Kidney (tissue), 14 donors: ENCODE results near the gene ERCC4. TPM values are rescaled to one million over a fixed set of nuclear protein-coding genes. Genes with fewer than 3 reads are reported as not detected.

Source experiments
- DNase-seq, 5 donors: peaks; one replicate each; pipeline ENCODE4 v3.0.0-alpha.2; 2013 to 2020
- FAIRE-seq: peaks from 2 replicates; lab custom pipeline; 2012; peaks lifted over from hg19 to GRCh38; lab: Jason Lieb, UNC
- H3K27ac ChIP-seq, 2 donors: one replicate each; pipeline ENCODE4 v1.7.0; 2013; ENCODE audit warnings: low read depth in 2 of 2, low read length in 2 of 2, inconsistent platforms in 1 of 2
- H3K27me3 ChIP-seq: one replicate; pipeline ENCODE4 v1.7.1; 2013; ENCODE audit warnings: low read length, inconsistent platforms; ENCODE audit not compliant: control insufficient read depth, insufficient read depth
- H3K36me3 ChIP-seq, 3 donors: one replicate each; pipeline versions ENCODE4 v1.7.0 to v1.7.1; 2013; ENCODE audit warnings: low read length in 3 of 3, control low read depth in 1 of 3, inconsistent platforms in 1 of 3; ENCODE audit not compliant: insufficient read depth in 3 of 3, control insufficient read depth in 2 of 3
- H3K4me1 ChIP-seq, 3 donors: one replicate each; pipeline versions ENCODE4 v1.7.0 to v1.7.1; 2013; ENCODE audit warnings: low read length in 3 of 3, inconsistent platforms in 1 of 3, low read depth in 1 of 3; ENCODE audit not compliant: control insufficient read depth in 2 of 3, insufficient read depth in 2 of 3
- H3K4me3 ChIP-seq, 3 donors: one replicate each; pipeline versions ENCODE4 v1.7.0 to v1.8.1; 2013; ENCODE audit warnings: low read length in 3 of 3, control low read depth in 1 of 3, inconsistent platforms in 1 of 3
- H3K9ac ChIP-seq, 3 donors: one replicate each; pipeline versions ENCODE4 v1.7.0 to v1.7.1; 2013; ENCODE audit warnings: low read length in 3 of 3, control low read depth in 1 of 3, inconsistent platforms in 1 of 3
- H3K9me3 ChIP-seq, 3 donors: one replicate each; pipeline versions ENCODE4 v1.7.0 to v1.7.1; 2013; ENCODE audit warnings: low read length in 3 of 3, control low read depth in 1 of 3, inconsistent platforms in 1 of 3; ENCODE audit not compliant: control insufficient read depth in 2 of 3, insufficient read depth in 1 of 3
- intact Hi-C: fragments of 100-400 bp; cut with DNase I; formaldehyde crosslinking; loops from one replicate; pipeline ENCODE4 v1.11.1; 2022
- polyA plus RNA-seq: library from polyadenylated mRNA; stranded (reverse); fragments of 350-450 nt; fragmentation: Illumina TruSeq; extraction: RNeasy Lipid Tissue Mini Kit (QIAGEN cat#74804); gene quantifications from one replicate; pipeline ENCODE4 v1.2.3, GENCODE V29; 2014; ENCODE audit warnings: low read depth, low replicate concordance; ENCODE audit not compliant: insufficient read depth
- total RNA-seq: library from RNA; stranded (reverse); fragmentation: NEBNext Ultra II Directional; extraction: Animal tissue kit (Norgen Biotek cat#: 25700); gene quantifications from one replicate; pipeline ENCODE4 v1.2.1, GENCODE V29; 2021
- TF ChIP-seq, protein P1 (sequence below): IDR thresholded peaks from 3 replicates; pipeline ENCODE4 v1.5.1; 2012; ENCODE audit warnings: mild to moderate bottlenecking, moderate library complexity, borderline replicate concordance; ENCODE audit not compliant: insufficient read depth; ENCODE audit errors: extremely low read depth
- donor health status: control.
- donor health status: control.
- donor health status: control.
- donor health status: control.
- donor health status: control.
- donor health status: DM: yes; HTN: yes; CAD: no.
- donor health status: Normal renal cell carcinoma (clear cell type).

Gene ERCC4
- total and polyA plus RNA-seq, 2 donors from 2014 or later = 2.0 to 10.5 TPM

DNA sequence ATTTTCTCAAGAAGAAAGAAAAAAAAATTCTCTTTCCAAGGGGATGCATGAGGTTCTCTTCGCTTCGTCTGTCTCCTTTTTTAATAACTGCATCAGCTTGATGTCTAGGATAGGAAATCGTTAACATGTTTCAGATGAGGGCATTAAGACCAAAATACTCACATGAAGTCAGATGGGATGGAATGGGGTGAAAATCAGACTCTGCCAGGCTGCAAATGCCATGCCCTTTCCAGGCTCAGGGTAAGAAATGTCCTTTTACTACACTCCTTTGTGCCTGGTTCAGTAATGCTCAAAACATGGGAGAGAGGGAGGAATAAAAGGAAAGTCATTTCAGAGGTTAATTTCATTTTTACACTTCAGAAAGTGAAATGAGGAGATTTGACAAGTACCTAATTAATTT is 21.7 kb upstream of the ERCC4 start:
- H3K9ac ChIP-seq = no peak overlapping the region
- no peak for FAIRE-seq
- intact Hi-C loops = no loop called here

DNA sequence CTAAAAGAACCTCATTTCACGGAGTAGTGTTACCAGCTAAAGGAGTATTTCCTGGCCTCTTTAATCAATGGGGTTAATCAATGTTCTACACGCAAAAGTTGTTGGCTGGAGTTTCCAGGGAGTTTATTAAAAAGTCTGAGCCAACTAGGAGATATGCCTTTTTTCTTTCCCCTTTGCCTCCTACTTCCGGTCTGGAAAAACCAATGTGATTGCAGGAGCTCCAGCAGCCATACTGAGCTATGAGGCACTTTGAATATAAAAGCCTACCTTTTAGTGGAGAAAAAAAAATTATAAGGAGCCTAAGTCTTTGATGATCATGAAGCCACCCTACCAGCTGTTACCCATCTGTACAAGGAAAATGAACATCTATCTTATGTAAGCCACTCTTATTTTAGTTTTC is 17.9 kb upstream of the ERCC4 start:
- DNase-seq (no peak), FAIRE-seq (no peak)
- no peaks in the 10 kb centered on the region for H3K4me1 ChIP-seq
- no peak overlapping the region for H3K9ac ChIP-seq
- no peaks in the 10 kb centered on the region for H3K9me3 ChIP-seq
- intact Hi-C loops = no loop called here
- no peaks in the 10 kb centered on the region for H3K36me3 ChIP-seq
- TF ChIP-seq, protein P1, sequence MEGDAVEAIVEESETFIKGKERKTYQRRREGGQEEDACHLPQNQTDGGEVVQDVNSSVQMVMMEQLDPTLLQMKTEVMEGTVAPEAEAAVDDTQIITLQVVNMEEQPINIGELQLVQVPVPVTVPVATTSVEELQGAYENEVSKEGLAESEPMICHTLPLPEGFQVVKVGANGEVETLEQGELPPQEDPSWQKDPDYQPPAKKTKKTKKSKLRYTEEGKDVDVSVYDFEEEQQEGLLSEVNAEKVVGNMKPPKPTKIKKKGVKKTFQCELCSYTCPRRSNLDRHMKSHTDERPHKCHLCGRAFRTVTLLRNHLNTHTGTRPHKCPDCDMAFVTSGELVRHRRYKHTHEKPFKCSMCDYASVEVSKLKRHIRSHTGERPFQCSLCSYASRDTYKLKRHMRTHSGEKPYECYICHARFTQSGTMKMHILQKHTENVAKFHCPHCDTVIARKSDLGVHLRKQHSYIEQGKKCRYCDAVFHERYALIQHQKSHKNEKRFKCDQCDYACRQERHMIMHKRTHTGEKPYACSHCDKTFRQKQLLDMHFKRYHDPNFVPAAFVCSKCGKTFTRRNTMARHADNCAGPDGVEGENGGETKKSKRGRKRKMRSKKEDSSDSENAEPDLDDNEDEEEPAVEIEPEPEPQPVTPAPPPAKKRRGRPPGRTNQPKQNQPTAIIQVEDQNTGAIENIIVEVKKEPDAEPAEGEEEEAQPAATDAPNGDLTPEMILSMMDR = no peak
- H3K27ac ChIP-seq = no peak overlapping the region
- no peaks in the 10 kb centered on the region for H3K27me3 ChIP-seq
- no peak overlapping the region for H3K4me3 ChIP-seq

More for the DNA sequence above, 21.7 kb upstream of the ERCC4 start:
- no peak for DNase-seq
- TF ChIP-seq, protein P1 = no peak
- no peaks in the 10 kb centered on the region for H3K36me3 ChIP-seq
- H3K4me1 ChIP-seq = no peaks in the 10 kb centered on the region
- H3K27me3 ChIP-seq = no peaks in the 10 kb centered on the region
- peaks cover 0 to 6% (median 0%) of the 10 kb centered on the region in 3 donors for H3K9me3 ChIP-seq
- H3K27ac ChIP-seq = no peak overlapping the region
- H3K4me3 ChIP-seq = no peak overlapping the region

DNA sequence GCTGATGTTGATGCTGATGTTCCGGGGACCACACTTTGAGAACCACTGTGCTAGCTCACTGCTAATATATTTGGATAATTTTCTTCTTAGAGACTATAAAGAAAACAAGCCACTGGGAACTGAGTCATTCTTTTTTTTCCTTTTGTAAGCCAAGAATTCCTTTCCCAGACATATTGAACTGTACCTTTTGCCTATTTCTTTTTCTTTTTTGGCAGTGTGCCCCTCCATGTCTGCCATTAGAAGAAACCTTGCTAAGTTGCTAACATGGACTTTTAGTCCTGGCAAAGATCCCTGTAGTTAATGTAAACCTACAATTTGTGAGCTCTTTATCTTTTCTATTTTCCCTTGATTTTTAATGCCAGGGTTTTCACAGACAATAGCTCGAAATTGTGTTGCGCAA is 17.3 kb upstream of the ERCC4 start:
- no peaks in the 10 kb centered on the region for H3K9me3 ChIP-seq
- H3K4me3 ChIP-seq = no peak overlapping the region
- DNase-seq (no peak), FAIRE-seq (no peak)
- intact Hi-C loops = no loop called here
- no peaks in the 10 kb centered on the region for H3K36me3 ChIP-seq
- no peaks in the 10 kb centered on the region for H3K4me1 ChIP-seq
- H3K27ac ChIP-seq = no peak overlapping the region
- no peak overlapping the region for H3K9ac ChIP-seq
- TF ChIP-seq, protein P1 = no peak
- no peaks in the 10 kb centered on the region for H3K27me3 ChIP-seq

DNA sequence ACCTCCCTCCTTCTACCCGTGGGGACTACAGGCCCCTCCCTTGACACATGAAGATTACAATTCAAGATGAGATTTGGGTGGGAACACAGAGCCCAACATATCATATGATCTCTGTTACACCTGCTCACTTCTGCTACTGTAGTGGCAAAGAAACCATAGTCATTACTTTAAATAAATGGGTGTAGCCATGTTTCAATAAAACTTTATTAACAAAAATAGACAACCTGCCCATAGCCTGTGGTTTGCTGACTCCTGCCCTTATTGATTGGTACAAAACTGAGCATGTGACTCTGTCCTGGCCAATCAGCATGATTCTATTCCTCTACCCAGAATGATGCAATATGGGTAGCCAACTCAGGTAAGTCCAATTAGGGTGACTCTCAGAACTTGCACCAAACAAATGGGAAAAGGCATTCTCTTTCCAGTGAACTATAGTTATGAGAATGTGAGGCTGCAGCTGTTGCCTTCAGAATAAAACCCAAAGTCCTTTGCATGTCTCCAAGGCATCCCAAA is 15.7 kb upstream of the ERCC4 start:
- Histone ChIP-seq H3K9ac (no peak overlapping the region), H3K27me3 (no peaks in the 10 kb centered on the region), H3K9me3 (no peaks in the 10 kb centered on the region), H3K4me1 (no peaks in the 10 kb centered on the region), H3K36me3 (no peaks in the 10 kb centered on the region), H3K27ac (no peak overlapping the region), H3K4me3 (no peak overlapping the region)
- TF ChIP-seq, protein P1 = no peak
- FAIRE-seq (no peak), DNase-seq (no peak)
- intact Hi-C loops = no loop called here
